HG02981 (cell line): ENCODE measurements around the gene SPINT2.

Experiments used
- ATAC-seq: cut with Tn5 transposase; IDR thresholded peaks from one replicate; pipeline ENCODE4 v1.9.1; 2021; ENCODE audit warnings: mild to moderate bottlenecking, moderate library complexity; ENCODE audit not compliant: unreplicated experiment

SPINT2 gene

GRCh38 chr19:38291855-38292254 is 27.5 kb downstream of the SPINT2 start:
- ATAC-seq = no peak

GRCh38 chr19:38293281-38293680 is 28.9 kb downstream of the SPINT2 start:
- no peak for ATAC-seq

GRCh38 chr19:38294090-38294489 is 29.7 kb downstream of the SPINT2 start:
- no peak for ATAC-seq

GRCh38 chr19:38298821-38299680 is 34.7 kb downstream of the SPINT2 start:
- no peak for ATAC-seq

GRCh38 chr19:38303517-38304351 is 39.4 kb downstream of the SPINT2 start, which contains the start of gene C19orf33:
TSS of gene C19orf33 (plus strand) at chr19:38304251. CDS start at chr19:38304262, 11 bp downstream.
- ATAC-seq = no peak

GRCh38 chr19:38304352-38304865 is 40.0 kb downstream of the SPINT2 start:
- ATAC-seq = no peak

- ATAC-seq = no peak
These were observed 40.6 kb downstream of the SPINT2 start for GRCh38 chr19:38304866-38305429.

- ATAC-seq = no peak
These were observed 41.9 kb downstream of the SPINT2 start for GRCh38 chr19:38306236-38306635.

GRCh38 chr19:38307076-38307475 is 42.7 kb downstream of the SPINT2 start:
- no peak for ATAC-seq

- no peak for ATAC-seq
These were observed 43.2 kb downstream of the SPINT2 start for GRCh38 chr19:38307597-38307996.

GRCh38 chr19:38308006-38308766 is 43.8 kb downstream of the SPINT2 start:
- ATAC-seq = no peak

GRCh38 chr19:38308926-38309614 is 44.7 kb downstream of the SPINT2 start:
- ATAC-seq = no peak

- ATAC-seq = no peak
These were observed 45.4 kb downstream of the SPINT2 start for GRCh38 chr19:38309615-38310278.

- no peak for ATAC-seq
These were observed 45.9 kb downstream of the SPINT2 start for GRCh38 chr19:38310279-38310670.

- ATAC-seq = no peak
These were observed 46.6 kb downstream of the SPINT2 start for GRCh38 chr19:38310986-38311385.

- peak; percentile 86 for ATAC-seq
These were observed 51.5 kb downstream of the SPINT2 start, which contains the start of gene YIF1B for GRCh38 chr19:38315657-38316476. TSS of gene YIF1B (minus strand) at chr19:38315947. CDS start at chr19:38315917, 30 bp downstream.

GRCh38 chr19:38316477-38317067 is 52.2 kb downstream of the SPINT2 start:
- peak; percentile 9 for ATAC-seq

GRCh38 chr19:38317104-38317612 is 52.8 kb downstream of the SPINT2 start:
- ATAC-seq = no peak
